Measurements from ENCODE around the gene C14orf180.

Gene C14orf180

DNA sequence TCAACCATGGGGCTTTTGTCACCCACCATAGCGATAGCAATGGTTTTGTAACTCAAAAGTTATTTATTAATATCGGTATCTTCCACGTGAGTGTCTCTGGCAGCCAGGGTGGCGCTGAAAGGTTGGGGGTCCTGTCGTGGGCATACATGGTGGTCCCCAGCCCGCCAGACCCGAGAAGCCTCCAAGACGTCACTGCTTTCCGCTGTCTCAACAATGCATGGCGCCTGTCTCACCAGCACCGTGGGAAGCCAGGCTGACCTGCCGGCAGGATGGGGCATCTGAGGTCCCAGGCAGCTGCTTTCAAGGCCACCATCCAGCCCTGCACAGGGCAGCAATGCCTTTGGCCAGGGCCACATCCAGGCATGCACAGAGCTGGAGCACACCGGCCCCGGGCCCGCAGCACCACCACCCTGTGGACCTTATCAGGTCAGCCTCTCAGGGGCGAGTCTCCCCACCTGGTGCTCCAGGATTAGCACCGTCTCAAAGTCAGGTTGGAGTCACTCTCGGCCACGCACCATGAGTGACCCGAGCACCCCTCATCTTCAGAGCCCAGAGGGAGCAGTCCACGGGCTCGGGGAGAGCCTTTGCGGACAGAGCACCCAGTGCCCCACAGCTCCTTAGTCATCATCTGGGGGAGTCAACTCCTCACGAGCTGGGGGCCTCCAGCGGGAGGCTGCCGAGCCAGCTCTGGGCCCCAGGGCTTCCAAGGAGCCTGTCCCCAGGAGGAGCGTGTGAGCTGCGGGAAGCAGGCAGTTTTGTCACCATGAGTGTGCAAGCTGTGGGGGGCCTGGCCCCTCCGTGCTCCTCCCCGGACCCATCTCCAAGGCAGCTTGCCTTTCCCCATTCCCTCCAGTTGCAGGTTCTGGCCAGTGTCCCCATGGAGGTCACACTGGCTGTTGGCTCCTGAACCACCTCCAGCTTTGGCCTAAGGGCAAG lies 14.6 kb upstream of the C14orf180 start:
- Histone ChIP-seq H3K4me3 (ENCODE audit: low read depth in 1 of 2, low read length in 2 of 2) (no peak overlapping the region), H3K27ac (ENCODE audit: low read depth, low read length) (no peak overlapping the region), H3K9me3 (ENCODE audit: low read length) (no peaks in the 10 kb centered on the region), H3K27me3 (ENCODE audit: control insufficient read depth in 1 of 2, insufficient read depth in 2 of 2, low read length in 2 of 2) (peaks cover 0 to 44% of the 10 kb centered on the region in 2 donors), H3K36me3 (ENCODE audit: insufficient read depth, low read length) (no peaks in the 10 kb centered on the region), H3K9ac (ENCODE audit: low read length) (no peak overlapping the region), H3K4me1 (ENCODE audit: insufficient read depth, low read length) (no peaks in the 10 kb centered on the region)

DNA sequence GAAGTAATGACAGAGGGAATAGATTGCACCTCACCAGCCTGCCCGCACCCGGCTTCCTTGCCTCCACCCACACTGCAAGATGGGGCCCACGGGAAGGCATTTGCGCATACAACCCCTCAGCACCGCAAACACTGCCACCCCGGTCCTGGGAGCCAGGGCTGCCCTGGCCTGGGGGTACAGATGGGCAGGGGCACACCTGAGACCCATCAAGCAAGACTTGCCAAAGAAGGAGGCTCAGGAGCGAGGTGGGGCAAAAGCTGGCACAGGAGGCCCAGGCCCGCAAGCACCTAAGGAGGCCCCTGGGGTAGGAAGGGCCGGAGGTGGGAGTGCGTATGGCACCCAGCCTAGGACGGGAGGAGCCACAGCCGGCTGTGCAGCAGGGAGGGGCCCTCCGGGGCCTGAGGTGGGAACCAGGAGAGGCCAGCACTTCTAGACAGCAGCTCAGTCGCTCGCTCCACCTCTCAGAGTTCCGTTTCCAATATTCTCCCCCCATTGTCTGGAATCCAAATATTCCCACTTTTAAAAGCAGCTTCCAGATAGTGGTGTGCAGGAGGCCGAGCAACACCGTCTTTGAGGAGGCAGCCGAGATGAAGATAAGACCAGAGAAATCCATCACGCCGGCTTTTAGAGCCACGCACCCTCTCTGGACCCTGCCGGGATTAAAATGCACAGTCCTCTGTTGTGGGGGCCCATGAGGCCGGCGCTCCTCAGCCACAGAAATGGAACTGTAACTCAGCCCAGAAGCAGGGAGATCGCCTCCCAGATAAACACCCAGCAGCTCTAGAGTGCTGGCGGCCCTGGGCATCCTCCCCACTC lies 12.2 kb upstream of the C14orf180 start:
- no peak overlapping the region for H3K27ac ChIP-seq (ENCODE audit: low read depth, low read length)
- peaks cover 0 to 39% of the 10 kb centered on the region in 2 donors for H3K27me3 ChIP-seq (ENCODE audit: control insufficient read depth in 1 of 2, insufficient read depth in 2 of 2, low read length in 2 of 2)
- H3K36me3 ChIP-seq (ENCODE audit: insufficient read depth, low read length), result no peaks in the 10 kb centered on the region
- no peak overlapping the region for H3K4me3 ChIP-seq (ENCODE audit: low read depth in 1 of 2, low read length in 2 of 2)
- no peaks in the 10 kb centered on the region for H3K9me3 ChIP-seq (ENCODE audit: low read length)
- no peak overlapping the region for H3K9ac ChIP-seq (ENCODE audit: low read length)
- no peaks in the 10 kb centered on the region for H3K4me1 ChIP-seq (ENCODE audit: insufficient read depth, low read length)

DNA sequence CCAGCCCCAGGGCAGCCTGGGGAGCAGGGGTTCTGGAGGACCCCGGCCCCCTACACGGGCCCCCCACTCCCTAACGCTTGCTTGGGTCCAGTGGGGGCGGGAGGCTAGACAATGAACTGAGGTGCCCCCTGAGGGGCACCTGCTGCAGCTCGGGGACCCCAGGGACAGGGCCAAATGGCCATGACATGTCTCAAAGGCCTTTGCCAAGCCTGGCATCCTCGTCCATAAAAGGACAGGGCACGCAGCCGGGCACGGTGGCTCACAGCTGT lies 11.7 kb upstream of the C14orf180 start:
- H3K27ac ChIP-seq (ENCODE audit: low read depth, low read length), result no peak overlapping the region
- no peaks in the 10 kb centered on the region for H3K9me3 ChIP-seq (ENCODE audit: low read length)
- H3K4me1 ChIP-seq (ENCODE audit: insufficient read depth, low read length), result no peaks in the 10 kb centered on the region
- no peak overlapping the region for H3K4me3 ChIP-seq (ENCODE audit: low read depth in 1 of 2, low read length in 2 of 2)
- H3K36me3 ChIP-seq (ENCODE audit: insufficient read depth, low read length), result no peaks in the 10 kb centered on the region
- H3K9ac ChIP-seq (ENCODE audit: low read length), result no peak overlapping the region
- H3K27me3 ChIP-seq (ENCODE audit: control insufficient read depth in 1 of 2, insufficient read depth in 2 of 2, low read length in 2 of 2), result peaks cover 0 to 39% of the 10 kb centered on the region in 2 donors

DNA sequence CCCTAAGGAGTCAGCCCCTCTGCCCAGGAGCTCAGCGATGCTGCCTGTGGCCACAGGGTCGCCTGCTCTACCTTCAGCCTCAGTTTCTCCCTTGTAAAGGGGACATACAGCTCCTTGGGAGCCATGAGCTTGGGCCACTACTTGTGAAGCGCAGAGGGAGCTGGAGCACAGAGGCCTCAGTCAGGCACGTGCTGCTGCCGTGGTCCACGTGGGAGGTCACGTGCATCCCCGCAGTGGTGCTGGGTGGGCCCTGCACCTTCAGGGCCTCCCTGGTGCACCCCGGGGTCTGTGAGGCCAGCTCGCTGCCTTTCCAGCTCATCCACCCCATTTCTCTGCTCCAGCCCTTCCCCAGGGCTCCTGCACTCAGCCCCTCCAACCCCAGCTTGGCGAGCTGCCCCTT lies 10.9 kb upstream of the C14orf180 start:
- Histone ChIP-seq H3K27me3 (ENCODE audit: control insufficient read depth in 1 of 2, insufficient read depth in 2 of 2, low read length in 2 of 2) (peaks cover 0 to 34% of the 10 kb centered on the region in 2 donors), H3K4me1 (ENCODE audit: insufficient read depth, low read length) (no peaks in the 10 kb centered on the region), H3K36me3 (ENCODE audit: insufficient read depth, low read length) (no peaks in the 10 kb centered on the region)

DNA sequence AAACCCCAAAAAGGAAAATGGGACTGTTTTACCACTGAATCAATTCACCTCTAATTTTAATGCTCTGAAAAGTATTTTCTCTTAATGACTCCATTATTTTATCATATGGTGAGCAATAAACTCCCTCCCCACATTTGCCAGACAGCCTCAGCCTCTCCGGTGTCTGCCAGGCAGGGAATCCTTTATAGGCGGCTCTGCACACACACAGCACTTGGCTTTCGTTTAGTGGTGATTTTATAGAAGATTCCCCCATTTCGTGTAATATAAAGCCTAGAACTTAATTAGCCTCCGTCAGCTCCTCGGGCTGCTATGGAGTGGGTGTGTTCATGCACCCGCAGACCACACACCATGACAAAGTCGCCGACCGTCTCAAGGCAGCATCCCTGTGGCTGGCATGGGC lies 10.1 kb upstream of the C14orf180 start:
- Histone ChIP-seq H3K27ac (ENCODE audit: low read depth, low read length) (no peak overlapping the region), H3K36me3 (ENCODE audit: insufficient read depth, low read length) (no peaks in the 10 kb centered on the region), H3K4me3 (ENCODE audit: low read depth in 1 of 2, low read length in 2 of 2) (no peak overlapping the region), H3K27me3 (ENCODE audit: control insufficient read depth in 1 of 2, insufficient read depth in 2 of 2, low read length in 2 of 2) (peaks cover 0 to 26% of the 10 kb centered on the region in 2 donors), H3K9ac (ENCODE audit: low read length) (no peak overlapping the region), H3K4me1 (ENCODE audit: insufficient read depth, low read length) (no peaks in the 10 kb centered on the region), H3K9me3 (ENCODE audit: low read length) (no peaks in the 10 kb centered on the region)

More for the DNA sequence above, 10.9 kb upstream of the C14orf180 start:
- no peak overlapping the region for H3K4me3 ChIP-seq (ENCODE audit: low read depth in 1 of 2, low read length in 2 of 2)
- no peaks in the 10 kb centered on the region for H3K9me3 ChIP-seq (ENCODE audit: low read length)
- H3K9ac ChIP-seq (ENCODE audit: low read length), result no peak overlapping the region
- H3K27ac ChIP-seq (ENCODE audit: low read depth, low read length), result no peak overlapping the region

DNA sequence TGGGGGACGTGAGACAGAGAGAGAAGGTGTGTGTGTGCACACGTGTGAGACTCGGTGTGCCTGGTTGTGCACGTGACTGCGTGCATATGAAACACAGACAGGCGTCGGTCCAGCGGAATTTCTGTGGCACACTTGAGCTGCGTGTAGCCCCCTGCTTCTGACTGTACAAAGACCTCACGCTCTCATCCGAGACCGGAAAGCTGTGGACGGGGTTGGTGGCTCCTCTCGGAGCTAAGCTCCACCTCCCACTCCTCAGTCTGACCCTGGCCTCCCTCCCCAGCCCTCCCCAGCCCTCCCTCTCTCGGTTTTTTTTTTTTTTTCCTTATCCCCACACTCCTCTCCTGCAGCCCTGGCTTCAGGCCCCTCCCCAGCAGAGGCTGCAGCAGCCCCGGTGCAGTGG lies 8.3 kb upstream of the C14orf180 start:
- Histone ChIP-seq H3K9me3 (ENCODE audit: low read length) (no peaks in the 10 kb centered on the region), H3K36me3 (ENCODE audit: insufficient read depth, low read length) (no peaks in the 10 kb centered on the region), H3K27me3 (ENCODE audit: control insufficient read depth in 1 of 2, insufficient read depth in 2 of 2, low read length in 2 of 2) (peaks cover 0 to 13% of the 10 kb centered on the region in 2 donors), H3K4me1 (ENCODE audit: insufficient read depth, low read length) (no peaks in the 10 kb centered on the region), H3K4me3 (ENCODE audit: low read depth in 1 of 2, low read length in 2 of 2) (no peak overlapping the region), H3K9ac (ENCODE audit: low read length) (no peak overlapping the region), H3K27ac (ENCODE audit: low read depth, low read length) (no peak overlapping the region)

DNA sequence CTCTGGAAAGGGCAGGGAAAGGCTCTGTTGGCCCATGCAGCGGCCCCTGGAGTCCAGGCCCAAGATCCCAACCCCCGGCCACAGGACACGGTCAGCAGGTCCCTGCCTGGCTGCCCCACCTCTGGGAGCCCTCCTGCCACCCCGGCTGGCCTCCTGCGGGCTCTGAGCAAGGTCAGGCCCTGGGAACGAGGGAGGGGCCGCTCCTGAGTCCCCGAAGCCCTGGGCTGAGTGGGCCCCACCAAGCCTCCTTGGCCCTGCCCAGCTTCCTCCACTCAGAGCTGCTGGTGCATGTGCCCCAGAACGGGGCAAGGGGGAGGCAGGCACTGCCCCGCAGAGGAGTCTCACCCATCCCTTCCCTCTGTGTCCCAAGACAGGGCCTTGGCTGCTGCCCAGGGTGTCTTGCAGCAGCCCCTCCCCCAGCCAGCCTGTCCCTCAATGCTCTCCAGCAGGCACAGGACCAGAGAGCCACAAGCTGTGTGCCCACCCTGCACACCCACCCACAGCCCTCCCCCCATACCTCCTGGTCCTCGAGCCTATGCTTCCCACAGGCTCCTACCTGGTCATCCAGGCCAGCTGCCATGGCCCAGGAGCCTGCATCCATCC lies 7.4 kb upstream of the C14orf180 start:
- Histone ChIP-seq H3K9ac (ENCODE audit: low read length) (no peak overlapping the region), H3K4me1 (ENCODE audit: insufficient read depth, low read length) (no peaks in the 10 kb centered on the region), H3K36me3 (ENCODE audit: insufficient read depth, low read length) (no peaks in the 10 kb centered on the region), H3K27ac (ENCODE audit: low read depth, low read length) (no peak overlapping the region), H3K4me3 (ENCODE audit: low read depth in 1 of 2, low read length in 2 of 2) (no peak overlapping the region), H3K9me3 (ENCODE audit: low read length) (no peaks in the 10 kb centered on the region), H3K27me3 (ENCODE audit: control insufficient read depth in 1 of 2, insufficient read depth in 2 of 2, low read length in 2 of 2) (peaks cover 0 to 9% of the 10 kb centered on the region in 2 donors)

DNA sequence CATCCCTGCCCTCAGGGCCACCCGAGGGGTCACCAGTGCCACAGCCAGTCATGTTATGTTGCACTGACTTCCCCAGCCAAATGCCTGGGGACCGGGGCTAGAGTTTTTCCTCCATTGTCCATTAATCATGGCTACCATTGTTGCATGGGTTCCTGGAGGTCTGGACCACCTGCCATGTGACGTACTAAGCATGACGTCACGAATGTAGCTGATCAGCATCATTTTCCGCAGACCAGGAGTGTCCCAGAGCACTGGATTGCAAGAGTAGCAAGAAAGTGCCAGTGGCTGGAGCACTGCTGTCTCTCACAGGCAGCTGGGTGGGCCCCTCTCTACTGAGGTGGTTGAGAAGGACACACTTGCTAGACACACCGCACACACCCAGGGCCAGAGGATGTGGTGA lies 6.9 kb upstream of the C14orf180 start:
- H3K4me1 ChIP-seq (ENCODE audit: insufficient read depth, low read length), result no peaks in the 10 kb centered on the region
- H3K9me3 ChIP-seq (ENCODE audit: low read length), result no peaks in the 10 kb centered on the region
- H3K27me3 ChIP-seq (ENCODE audit: control insufficient read depth in 1 of 2, insufficient read depth in 2 of 2, low read length in 2 of 2), result peaks cover 0 to 9% of the 10 kb centered on the region in 2 donors
- no peak overlapping the region for H3K9ac ChIP-seq (ENCODE audit: low read length)
- no peak overlapping the region for H3K27ac ChIP-seq (ENCODE audit: low read depth, low read length)
- no peaks in the 10 kb centered on the region for H3K36me3 ChIP-seq (ENCODE audit: insufficient read depth, low read length)
- H3K4me3 ChIP-seq (ENCODE audit: low read depth in 1 of 2, low read length in 2 of 2), result no peak overlapping the region

DNA sequence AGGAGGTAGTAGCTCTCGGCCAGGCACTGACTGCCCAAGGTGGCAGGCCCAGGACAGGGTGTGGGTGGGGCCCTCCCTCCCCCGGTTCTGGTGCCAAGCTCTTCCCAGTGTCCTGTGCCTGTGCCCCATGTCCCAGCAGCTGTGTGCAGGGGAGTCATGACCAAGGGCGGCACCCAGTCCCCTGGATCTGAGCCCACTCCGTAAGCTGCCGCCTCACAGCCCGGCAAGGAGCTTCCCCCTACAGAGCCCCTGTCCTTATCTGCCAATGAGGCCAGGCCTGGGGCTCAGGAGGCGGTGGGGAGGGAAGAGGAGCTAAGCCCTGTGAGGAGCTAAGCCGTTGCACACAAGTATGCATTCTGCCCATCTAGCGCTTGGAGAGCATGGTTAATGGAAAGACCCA lies 5.6 kb upstream of the C14orf180 start:
- Histone ChIP-seq H3K27ac (ENCODE audit: low read depth, low read length) (no peak overlapping the region), H3K4me3 (ENCODE audit: low read depth in 1 of 2, low read length in 2 of 2) (no peak overlapping the region), H3K4me1 (ENCODE audit: insufficient read depth, low read length) (no peaks in the 10 kb centered on the region), H3K36me3 (ENCODE audit: insufficient read depth, low read length) (no peaks in the 10 kb centered on the region), H3K9ac (ENCODE audit: low read length) (no peak overlapping the region), H3K27me3 (ENCODE audit: control insufficient read depth in 1 of 2, insufficient read depth in 2 of 2, low read length in 2 of 2) (peaks cover 0 to 4% of the 10 kb centered on the region in 2 donors), H3K9me3 (ENCODE audit: low read length) (no peaks in the 10 kb centered on the region)

DNA sequence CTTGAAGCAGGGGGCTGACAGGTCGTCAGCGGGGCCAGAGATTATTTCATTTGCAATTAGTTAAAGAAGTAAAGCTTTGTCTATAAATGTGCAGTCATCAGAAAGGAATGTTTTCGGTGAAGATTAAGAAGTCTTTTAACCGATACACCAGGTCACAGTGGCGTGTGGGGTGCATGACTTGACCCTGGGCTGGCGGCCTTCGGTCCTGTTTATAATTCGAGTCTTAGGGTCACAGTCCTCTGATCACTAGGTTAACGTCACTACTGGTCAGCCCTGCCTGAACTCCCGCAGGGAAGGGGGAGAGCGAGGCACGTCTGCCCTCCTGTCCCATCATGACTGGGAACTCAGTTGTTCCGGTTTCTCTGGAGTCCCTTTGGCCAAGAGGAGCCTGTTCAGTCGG lies 5.0 kb upstream of the C14orf180 start:
- H3K4me1 ChIP-seq (ENCODE audit: insufficient read depth, low read length), result peaks cover 5% of the 10 kb centered on the region
- peaks cover 0 to 4% of the 10 kb centered on the region in 2 donors for H3K27me3 ChIP-seq (ENCODE audit: control insufficient read depth in 1 of 2, insufficient read depth in 2 of 2, low read length in 2 of 2)
- no peaks in the 10 kb centered on the region for H3K36me3 ChIP-seq (ENCODE audit: insufficient read depth, low read length)
- no peak overlapping the region for H3K9ac ChIP-seq (ENCODE audit: low read length)
- H3K4me3 ChIP-seq (ENCODE audit: low read depth in 1 of 2, low read length in 2 of 2), result no peak overlapping the region
- no peaks in the 10 kb centered on the region for H3K9me3 ChIP-seq (ENCODE audit: low read length)
- H3K27ac ChIP-seq (ENCODE audit: low read depth, low read length), result no peak overlapping the region

DNA sequence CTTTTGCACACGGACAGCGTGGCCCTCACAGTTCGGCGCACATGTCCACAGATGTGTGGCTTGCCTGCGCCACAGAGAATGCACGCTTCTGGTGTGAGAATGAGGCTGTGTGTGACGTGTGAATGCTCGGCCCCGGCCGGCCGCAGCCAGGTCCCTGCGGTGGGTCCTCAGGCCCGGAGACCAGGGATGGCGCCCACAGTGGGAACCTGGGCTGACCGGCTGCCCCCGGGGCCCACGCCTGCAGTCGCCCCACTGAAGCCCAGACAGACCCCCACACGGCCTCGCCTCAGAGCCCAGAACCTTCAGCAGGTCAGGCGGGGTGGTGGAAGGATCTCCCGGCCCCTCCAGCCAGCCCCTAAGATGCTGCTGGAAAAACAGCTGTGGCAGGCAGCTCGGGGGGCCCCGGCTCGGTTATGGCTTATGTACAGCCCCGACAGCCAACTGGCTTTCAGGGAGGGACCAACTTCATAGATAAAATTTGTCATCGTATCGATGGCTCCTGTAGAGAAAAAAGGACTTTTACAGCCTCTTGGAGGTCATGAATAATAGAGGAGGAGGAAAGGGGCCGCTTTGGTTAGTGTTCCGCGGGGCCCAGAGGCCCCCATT lies 4.5 kb upstream of the C14orf180 start:
- no peak overlapping the region for H3K27ac ChIP-seq (ENCODE audit: low read depth, low read length)
- peaks cover 10% of the 10 kb centered on the region for H3K4me1 ChIP-seq (ENCODE audit: insufficient read depth, low read length)

More for the DNA sequence above, 4.5 kb upstream of the C14orf180 start:
- Histone ChIP-seq H3K36me3 (ENCODE audit: insufficient read depth, low read length) (no peaks in the 10 kb centered on the region), H3K9ac (ENCODE audit: low read length) (no peak overlapping the region), H3K4me3 (ENCODE audit: low read depth in 1 of 2, low read length in 2 of 2) (no peak overlapping the region), H3K27me3 (ENCODE audit: control insufficient read depth in 1 of 2, insufficient read depth in 2 of 2, low read length in 2 of 2) (no peaks in the 10 kb centered on the region), H3K9me3 (ENCODE audit: low read length) (no peaks in the 10 kb centered on the region)
